Activated effector memory CD4-positive, alpha-beta T cell treated with anti-CD3 and anti-CD28 coated beads, Interleukin-2, amount 50 U/mL, for 16 hours (primary cell): Measurements from ENCODE around the gene OAS1.

Experiments used
- DNase-seq: peaks from one replicate; pipeline ENCODE4 v3.0.0-alpha.2; 2020

The OAS1 gene

DNA sequence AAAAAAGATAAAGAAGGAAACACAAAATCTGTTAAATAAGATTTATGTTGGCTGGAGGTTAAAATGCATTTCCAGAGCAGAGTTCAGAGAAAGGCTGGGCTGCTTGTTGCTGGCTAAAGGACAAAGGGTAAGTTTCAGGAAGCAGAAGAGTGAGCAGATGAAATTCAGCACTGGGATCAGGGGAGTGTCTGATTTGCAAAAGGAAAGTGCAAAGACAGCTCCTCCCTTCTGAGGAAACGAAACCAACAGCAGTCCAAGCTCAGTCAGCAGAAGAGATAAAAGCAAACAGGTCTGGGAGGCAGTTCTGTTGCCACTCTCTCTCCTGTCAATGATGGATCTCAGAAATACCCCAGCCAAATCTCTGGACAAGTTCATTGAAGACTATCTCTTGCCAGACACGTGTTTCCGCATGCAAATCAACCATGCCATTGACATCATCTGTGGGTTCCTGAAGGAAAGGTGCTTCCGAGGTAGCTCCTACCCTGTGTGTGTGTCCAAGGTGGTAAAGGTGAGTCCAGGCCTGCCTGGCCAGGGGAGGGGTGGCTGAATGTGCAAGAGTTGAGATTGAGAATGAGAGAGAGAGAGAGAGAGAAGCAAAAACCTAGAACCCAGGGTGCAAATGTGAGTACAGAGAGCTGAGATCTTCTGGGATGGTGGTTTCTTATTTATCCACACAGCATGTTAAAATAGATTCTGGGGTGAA is at the start of gene OAS1:
Gene OAS1 (plus strand): TSS at position 251 of the 703 bp plus-strand sequence. CDS start 78 bp downstream, at position 329.
- peak; percentile 66 for DNase-seq

DNA sequence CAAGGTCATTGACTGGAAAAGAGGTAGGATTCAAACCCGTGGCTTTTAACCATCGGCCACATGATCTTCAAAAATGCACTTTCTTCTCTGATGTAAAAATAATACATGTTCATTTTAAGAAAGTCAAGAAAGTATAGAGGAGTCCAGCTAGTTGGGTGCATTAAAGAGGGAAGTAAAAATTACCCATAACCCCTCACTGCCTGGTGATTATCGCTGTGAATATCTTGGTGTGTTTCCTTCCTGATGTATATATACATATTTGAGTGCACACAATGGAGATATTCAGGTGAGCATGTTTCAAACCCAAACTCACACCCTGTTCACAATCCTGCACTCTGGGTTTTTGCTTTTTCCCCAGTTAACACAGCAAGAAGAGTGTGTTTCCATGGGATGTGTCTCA is 47.5 kb upstream of the OAS1 start:
- DNase-seq, result no peak

- no peak for DNase-seq
Observed at GRCh38 chr12:112860181-112860580, 46.6 kb upstream of the OAS1 start.

GRCh38 chr12:112861284-112861683 is 45.5 kb upstream of the OAS1 start:
- DNase-seq, result no peak

GRCh38 chr12:112862636-112863290 is 44.0 kb upstream of the OAS1 start:
- DNase-seq, result no peak

- no peak for DNase-seq
Observed at GRCh38 chr12:112868459-112869041, 38.2 kb upstream of the OAS1 start.

GRCh38 chr12:112869091-112869490 is 37.7 kb upstream of the OAS1 start:
- DNase-seq, result no peak

DNA sequence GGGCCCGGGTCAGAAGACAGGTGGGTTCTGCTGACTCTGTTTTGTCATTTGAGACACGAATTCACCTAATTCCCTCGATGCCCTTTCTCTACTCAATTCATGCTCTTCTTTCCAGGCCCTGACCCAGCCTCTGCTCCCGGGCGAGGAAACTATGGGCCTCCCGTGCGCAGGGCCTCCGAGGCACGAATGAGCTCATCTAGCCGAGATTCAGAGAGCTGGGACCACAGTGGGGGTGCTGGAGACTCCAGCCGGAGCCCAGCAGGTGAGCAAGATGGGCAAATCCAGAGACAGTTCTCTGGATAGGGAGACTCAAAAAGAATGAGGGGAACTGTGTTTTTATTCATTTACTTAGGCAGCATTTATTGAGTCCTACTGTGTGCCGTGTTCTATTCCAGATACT is 37.0 kb upstream of the OAS1 start:
- DNase-seq, result no peak

DNA sequence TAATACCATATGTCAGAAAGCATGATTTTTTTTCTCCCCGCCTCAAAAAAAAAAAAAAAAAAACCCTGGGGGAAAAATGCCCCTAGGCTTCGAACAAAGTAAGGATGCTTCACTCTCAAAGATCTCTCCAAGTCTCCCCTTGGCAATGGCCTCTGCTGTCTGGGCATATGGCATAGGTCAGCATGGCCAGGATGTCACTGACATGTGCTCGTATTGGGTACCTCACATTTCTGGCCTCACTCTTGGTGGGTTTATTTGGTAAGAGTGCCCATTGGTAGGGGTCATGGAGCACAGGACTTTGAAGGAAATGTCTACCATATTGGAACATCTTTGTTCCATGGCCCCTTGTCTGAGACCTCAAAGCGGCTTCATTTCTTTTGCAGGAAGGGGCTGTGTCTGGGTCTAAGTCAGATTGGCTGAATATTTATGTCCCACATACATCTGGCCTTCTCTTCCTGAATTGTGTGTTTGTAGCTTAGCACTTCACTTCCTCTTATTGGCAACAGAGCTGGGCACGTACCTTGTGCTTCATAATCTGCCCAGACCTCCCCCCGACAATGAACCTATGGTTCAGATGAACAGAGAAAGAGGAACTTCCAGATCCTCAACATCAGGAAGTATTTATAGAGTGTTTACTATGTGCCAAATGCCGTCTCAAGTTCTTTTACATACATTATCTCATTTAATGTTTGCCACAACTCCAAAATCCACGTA is 36.3 kb upstream of the OAS1 start:
- no peak for DNase-seq

DNA sequence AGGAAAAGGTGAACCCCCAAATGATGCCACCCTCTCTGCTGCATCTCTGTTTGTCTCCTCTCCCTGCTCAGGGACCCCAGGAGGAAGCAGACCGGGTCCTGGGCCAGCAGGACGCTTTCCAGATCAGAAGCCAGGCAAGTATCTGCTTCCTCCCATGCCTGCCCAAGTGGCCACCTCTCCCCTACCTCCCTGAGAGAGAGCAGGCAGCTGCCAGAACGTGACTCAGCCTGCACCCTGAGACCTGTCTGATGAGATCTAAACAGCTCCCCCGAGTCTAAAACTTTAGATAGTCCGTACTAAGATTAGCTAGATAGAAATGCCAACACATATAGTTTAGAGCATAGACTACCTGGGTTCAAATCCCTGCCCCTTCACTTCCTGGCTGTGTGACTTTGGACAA is 31.2 kb upstream of the OAS1 start:
- no peak for DNase-seq

- no peak for DNase-seq
Observed at GRCh38 chr12:112876506-112876905, 30.3 kb upstream of the OAS1 start.

- DNase-seq, result no peak
Observed at GRCh38 chr12:112877006-112877405, 29.8 kb upstream of the OAS1 start.

GRCh38 chr12:112878488-112878887 is 28.3 kb upstream of the OAS1 start:
- DNase-seq, result no peak

DNA sequence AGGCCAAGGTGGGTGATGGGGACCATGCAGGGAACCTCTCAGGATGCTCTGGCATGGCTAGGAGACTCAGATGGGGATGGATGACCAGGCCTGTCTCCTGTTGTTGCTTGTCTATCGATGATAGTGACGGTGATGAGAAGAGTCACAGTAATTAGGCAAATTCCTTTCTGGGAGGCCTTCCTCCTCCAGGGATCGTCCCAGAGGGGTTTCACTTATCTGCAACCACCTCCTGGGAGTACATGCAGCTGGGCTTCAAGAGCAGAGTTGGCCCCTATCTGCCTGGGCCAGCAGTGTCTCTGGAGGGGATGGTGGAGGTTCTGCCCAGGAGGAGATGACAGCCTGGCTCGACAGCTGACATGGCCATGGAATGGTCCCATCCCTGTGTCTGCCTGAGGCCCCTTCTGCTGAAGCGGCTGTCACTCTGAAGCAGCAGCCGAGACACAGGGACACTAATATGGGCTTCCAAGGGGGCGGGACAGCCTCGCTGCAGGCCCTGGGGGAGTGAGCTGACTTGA is 27.5 kb upstream of the OAS1 start:
- no peak for DNase-seq

DNA sequence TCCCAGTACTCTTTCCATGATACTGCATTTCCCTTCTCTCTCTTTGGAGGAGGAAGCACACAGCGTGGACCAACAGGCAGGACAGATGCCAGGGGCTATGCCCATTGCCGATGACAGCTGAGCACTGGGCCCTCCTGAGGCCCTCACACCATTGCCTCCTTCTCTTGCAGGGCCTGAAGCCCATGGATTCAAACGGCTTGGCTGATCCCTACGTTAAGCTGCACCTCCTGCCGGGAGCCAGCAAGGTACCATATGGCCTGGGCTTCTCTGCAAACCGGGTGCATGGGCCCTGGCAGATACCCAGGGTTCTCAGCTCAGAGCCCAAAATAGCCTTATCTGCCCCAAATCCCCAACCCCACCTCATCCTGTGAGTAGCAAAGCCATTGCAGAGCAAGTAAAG is 25.2 kb upstream of the OAS1 start:
- no peak for DNase-seq

- no peak for DNase-seq
Observed at GRCh38 chr12:112885236-112885635, 21.5 kb upstream of the OAS1 start.

DNA sequence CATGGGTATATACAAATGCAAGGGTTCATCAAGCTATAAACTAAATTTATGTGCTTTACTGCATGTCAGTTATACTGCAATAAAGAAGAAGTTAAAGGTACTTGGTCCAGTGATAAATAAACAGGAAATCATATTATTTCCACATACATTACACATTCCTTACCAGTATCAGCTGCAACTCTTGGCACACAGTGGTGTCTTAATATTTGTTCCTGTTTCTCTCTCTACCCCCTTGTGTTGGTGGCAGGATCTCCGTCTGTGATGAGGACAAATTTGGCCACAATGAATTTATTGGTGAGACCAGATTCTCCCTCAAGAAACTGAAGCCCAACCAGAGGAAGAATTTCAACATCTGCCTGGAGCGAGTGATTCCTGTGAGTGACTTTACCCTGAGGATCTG is 19.2 kb upstream of the OAS1 start:
- DNase-seq, result no peak

DNA sequence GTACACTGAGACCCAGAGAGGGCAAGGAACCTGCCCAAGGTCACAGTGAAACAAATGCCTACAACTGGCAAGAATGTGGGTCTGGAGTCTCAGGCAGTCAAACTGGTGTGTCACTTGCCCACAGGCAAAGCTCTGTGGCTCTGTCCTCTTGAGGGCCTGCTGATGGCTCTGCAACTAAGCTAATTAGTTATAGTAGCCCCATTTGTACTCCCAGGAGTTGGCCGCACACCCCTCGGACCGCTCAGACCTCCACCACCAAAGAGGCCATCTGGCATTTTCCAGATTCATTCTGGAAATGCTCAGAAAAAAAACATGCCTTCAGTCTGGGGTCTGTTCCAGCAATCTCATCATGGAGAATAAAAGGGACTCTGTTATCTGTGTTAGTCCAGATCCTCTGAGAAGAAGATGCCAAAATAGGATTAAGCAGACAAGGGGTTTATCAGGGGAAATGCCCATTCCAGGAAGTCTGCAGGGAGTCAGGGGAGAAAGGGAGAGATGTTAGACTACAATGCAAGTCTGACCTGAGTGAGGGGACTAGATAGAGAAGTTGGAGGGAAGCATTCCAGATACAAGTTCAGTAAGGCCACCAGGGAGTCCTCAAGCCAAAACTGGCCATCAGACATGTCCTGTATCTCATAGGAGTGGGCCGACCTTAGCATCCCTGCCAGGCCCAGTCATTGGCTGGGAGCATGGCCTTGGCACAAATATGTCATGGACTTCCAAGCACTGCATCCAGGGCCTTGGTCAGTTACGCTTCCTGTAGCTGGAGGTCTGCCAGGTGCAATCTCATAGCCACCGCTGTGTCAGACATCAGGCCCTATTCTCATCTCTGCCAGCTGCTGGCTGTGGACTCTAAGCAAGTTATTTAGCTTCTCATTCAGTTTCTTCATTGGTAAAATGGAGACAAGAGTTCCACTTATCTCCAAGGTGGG is 15.4 kb upstream of the OAS1 start:
- DNase-seq, result no peak

GRCh38 chr12:112892856-112893255 is 13.9 kb upstream of the OAS1 start:
- DNase-seq, result no peak

- no peak for DNase-seq
Observed at GRCh38 chr12:112894128-112894527, 12.6 kb upstream of the OAS1 start.

- DNase-seq, result no peak
Observed at GRCh38 chr12:112898380-112898779, 8.4 kb upstream of the OAS1 start.
